Effector memory CD8-positive, alpha-beta T cell (primary cell): ENCODE results near the gene EIF2S2.
"Not testable (repeated sequence)": the region's sequence is repeated elsewhere in the genome, so short reads cannot be mapped to it uniquely, and the experiment has no call there.

ENCODE experiments used
- ATAC-seq: fragments of 150-1000 bp; cut with Tn5 transposase; replicated peaks from 2 replicates; pipeline ENCODE4 v1.10.0; 2021; ENCODE audit warnings: mild to moderate bottlenecking, moderate library complexity
- DNase-seq, 3 experiments: peaks; one replicate each; pipeline ENCODE4 v3.0.0; 2021
- H3K27ac Mint-ChIP-seq, 2 donors: one replicate each; pipeline ENCODE4 v1.8.0; 2022; ENCODE audit warnings: mild to moderate bottlenecking in 2 of 2, mixed read lengths in 2 of 2, moderate library complexity in 2 of 2
- H3K27me3 Mint-ChIP-seq, 2 donors: one replicate each; pipeline ENCODE4 v1.8.0; 2022; ENCODE audit warnings: mixed read lengths in 2 of 2
- H3K36me3 Mint-ChIP-seq: one replicate; pipeline ENCODE4 v1.8.0; 2022; ENCODE audit warnings: mild to moderate bottlenecking, moderate library complexity, mixed read lengths; ENCODE audit not compliant: insufficient read depth
- H3K4me1 Mint-ChIP-seq, 2 donors: one replicate each; pipeline ENCODE4 v1.8.0; 2022; ENCODE audit warnings: low read depth in 2 of 2, mixed read lengths in 2 of 2
- H3K4me3 Mint-ChIP-seq, 2 donors: one replicate each; pipeline ENCODE4 v1.8.0; 2022; ENCODE audit warnings: mild to moderate bottlenecking in 2 of 2, mixed read lengths in 2 of 2, moderate library complexity in 2 of 2
- H3K9me3 Mint-ChIP-seq, 2 donors: one replicate each; pipeline ENCODE4 v1.8.0; 2022; ENCODE audit warnings: mixed read lengths in 2 of 2
- total RNA-seq, 9 experiments: gene quantifications; one replicate each; lab custom pipeline; 2026; lab: John Stamatoyannopoulos, UW

EIF2S2 gene
- 53.1 to 427 (median 207) reads per million in 9 experiments for total RNA-seq

- H3K9me3 Mint-ChIP-seq, result no peaks in the 10 kb centered on the region
- peaks cover 40% of the 10 kb centered on the region for H3K36me3 Mint-ChIP-seq
- H3K4me3 Mint-ChIP-seq, result peak within 1 kb of the TSS; percentile 96 to 98
- peak; percentile 90 to 95 (median 93) for DNase-seq
- ATAC-seq, result peak; percentile 87
- peak within 1 kb of the TSS; percentile 98 to 99 for H3K27ac Mint-ChIP-seq
- H3K27me3 Mint-ChIP-seq, result no peaks in the 10 kb centered on the region
- peaks cover 36 to 42% of the 10 kb centered on the region in 2 donors for H3K4me1 Mint-ChIP-seq
Measured at GRCh38 chr20:34111702-34112599, at the start of gene EIF2S2. TSS of gene EIF2S2 (minus strand) at chr20:34112243. CDS start at chr20:34112110, 133 bp downstream.

DNA sequence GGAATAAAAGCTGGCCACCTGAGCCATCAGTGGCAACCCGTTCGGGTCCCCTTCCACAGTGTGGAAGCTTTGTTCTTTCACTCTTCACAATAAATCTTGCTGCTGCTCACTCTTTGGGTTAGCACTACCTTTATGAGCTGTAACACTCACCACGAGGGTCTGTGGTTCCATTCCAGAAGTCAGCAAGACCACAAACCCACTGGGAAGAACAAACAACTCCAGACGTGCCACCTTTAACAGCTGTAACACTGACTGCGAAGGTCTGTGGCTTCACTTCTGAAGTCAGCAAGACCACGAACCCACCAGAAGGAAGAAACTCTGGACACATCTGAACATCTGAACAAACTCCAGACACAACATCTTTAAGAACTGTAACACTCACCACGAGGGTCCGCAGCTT is 45.7 kb upstream of the EIF2S2 start:
- H3K4me3 Mint-ChIP-seq, H3K4me1 Mint-ChIP-seq, H3K27ac Mint-ChIP-seq, H3K9me3 Mint-ChIP-seq, H3K36me3 Mint-ChIP-seq, ATAC-seq, DNase-seq: not testable (repeated sequence)
- H3K27me3 Mint-ChIP-seq, result peaks cover 19 to 31% of the 10 kb centered on the region in 2 donors

DNA sequence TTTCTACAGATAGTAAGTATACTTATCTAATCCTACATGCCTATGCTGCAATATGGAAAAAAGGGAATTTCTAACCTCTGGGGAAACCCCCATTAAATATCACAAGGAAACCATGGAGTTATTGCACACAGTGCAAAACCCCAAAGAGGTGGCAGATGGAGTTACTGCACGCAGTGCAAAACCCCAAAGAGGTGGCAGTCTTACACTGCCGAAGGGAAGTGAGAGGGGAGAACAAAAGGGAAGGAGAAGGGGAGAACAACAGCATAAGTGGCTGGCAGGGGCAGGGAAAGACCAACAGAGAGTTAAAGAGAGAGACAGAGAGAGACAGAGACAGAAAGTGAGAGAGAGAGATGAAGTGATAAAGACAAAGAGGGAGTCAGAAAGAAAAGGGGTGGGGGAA is 43.8 kb upstream of the EIF2S2 start:
- no peak overlapping the region for H3K27ac Mint-ChIP-seq
- no peak overlapping the region for H3K4me3 Mint-ChIP-seq
- H3K4me1 Mint-ChIP-seq, result no peaks in the 10 kb centered on the region
- H3K27me3 Mint-ChIP-seq, result peaks cover 29 to 38% of the 10 kb centered on the region in 2 donors
- ATAC-seq (no peak), DNase-seq (no peak)
- H3K36me3 Mint-ChIP-seq, result no peaks in the 10 kb centered on the region
- no peaks in the 10 kb centered on the region for H3K9me3 Mint-ChIP-seq

GRCh38 chr20:34153169-34153568 is 41.1 kb upstream of the EIF2S2 start:
- H3K4me3 Mint-ChIP-seq, DNase-seq, H3K36me3 Mint-ChIP-seq, H3K4me1 Mint-ChIP-seq, ATAC-seq, H3K9me3 Mint-ChIP-seq, H3K27ac Mint-ChIP-seq: not testable (repeated sequence)
- H3K27me3 Mint-ChIP-seq, result peaks cover 29 to 42% of the 10 kb centered on the region in 2 donors

- not testable (repeated sequence) for H3K9me3 Mint-ChIP-seq, ATAC-seq, H3K4me1 Mint-ChIP-seq, H3K27ac Mint-ChIP-seq, H3K36me3 Mint-ChIP-seq, H3K4me3 Mint-ChIP-seq, DNase-seq
- peaks cover 29 to 35% of the 10 kb centered on the region in 2 donors for H3K27me3 Mint-ChIP-seq
Measured at GRCh38 chr20:34152073-34152472, 40.0 kb upstream of the EIF2S2 start.

DNA sequence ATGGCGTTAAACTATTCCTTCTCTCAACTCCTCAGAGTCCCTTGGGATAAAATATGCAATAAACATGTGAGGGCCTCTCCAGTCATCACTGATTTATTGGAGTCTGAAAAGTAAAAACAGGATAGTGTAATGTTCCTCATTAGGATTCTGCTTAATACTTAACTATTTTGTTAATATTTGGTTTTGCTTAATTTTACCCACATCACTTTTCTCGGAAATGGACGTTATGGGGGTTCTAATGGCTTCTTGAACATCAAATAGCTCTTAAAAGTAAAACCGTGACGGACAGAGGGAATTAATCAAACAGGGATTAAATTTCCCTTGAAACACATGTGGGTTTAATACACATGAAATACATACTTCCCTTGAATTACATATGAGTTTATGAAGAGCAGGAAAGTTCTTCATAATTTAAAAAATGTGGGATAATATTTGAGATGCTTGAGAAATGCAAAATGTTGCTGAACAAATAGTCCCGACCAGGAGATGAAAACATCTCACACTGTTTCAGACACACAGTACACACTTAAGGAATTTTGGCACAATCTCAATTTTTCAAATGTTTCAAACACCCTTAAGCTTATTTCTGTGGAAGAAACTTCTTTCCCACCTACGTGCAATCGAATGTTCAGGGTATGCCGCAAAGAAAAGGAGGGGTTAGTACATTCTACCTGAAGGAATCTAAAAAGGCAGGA is 38.4 kb upstream of the EIF2S2 start:
- H3K36me3 Mint-ChIP-seq, result peaks cover 2% of the 10 kb centered on the region

GRCh38 chr20:34145280-34145819 is 33.3 kb upstream of the EIF2S2 start:
- H3K4me3 Mint-ChIP-seq, result no peak overlapping the region
- ATAC-seq, result no peak
- H3K4me1 Mint-ChIP-seq, result no peaks in the 10 kb centered on the region
- H3K27ac Mint-ChIP-seq, result no peak overlapping the region
- peaks cover 2% of the 10 kb centered on the region for H3K36me3 Mint-ChIP-seq
- peaks cover 1 to 38% of the 10 kb centered on the region in 2 donors for H3K27me3 Mint-ChIP-seq
- DNase-seq, result no peak
- no peaks in the 10 kb centered on the region for H3K9me3 Mint-ChIP-seq

More for the DNA sequence above, 38.4 kb upstream of the EIF2S2 start:
- Mint-ChIP-seq H3K9me3 (no peaks in the 10 kb centered on the region), H3K4me3 (no peak overlapping the region), H3K27ac (no peak overlapping the region), H3K27me3 (peaks cover 29 to 38% of the 10 kb centered on the region in 2 donors), H3K4me1 (no peaks in the 10 kb centered on the region)
- no peak for DNase-seq
- ATAC-seq, result no peak

- Mint-ChIP-seq H3K36me3 (no peaks in the 10 kb centered on the region), H3K4me1 (no peaks in the 10 kb centered on the region), H3K4me3 (no peak overlapping the region), H3K27me3 (peaks cover 15 to 32% of the 10 kb centered on the region in 2 donors), H3K27ac (no peak overlapping the region), H3K9me3 (no peaks in the 10 kb centered on the region)
- ATAC-seq, result no peak
- DNase-seq, result no peak
Measured at GRCh38 chr20:34143951-34144350, 31.9 kb upstream of the EIF2S2 start.

DNA sequence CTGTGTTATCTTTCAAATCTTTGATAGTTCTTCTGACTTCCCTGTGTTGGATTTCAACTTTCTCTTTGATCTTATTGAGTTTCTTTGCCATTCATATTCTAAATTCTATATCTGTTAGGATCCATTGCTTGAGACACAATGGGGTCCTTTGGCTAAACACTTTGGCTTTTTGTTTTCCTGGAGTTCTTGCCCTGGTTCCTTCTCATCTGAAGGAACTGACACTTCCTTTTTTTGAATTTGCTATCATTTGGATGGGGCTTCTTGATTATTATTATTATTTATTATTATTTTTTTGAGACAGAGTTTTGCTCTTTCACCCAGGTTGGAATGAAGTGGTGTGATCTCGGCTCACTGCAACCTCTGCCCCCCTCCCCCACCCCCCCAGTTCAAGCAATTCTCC is 30.1 kb upstream of the EIF2S2 start:
- Mint-ChIP-seq H3K27me3 (peaks cover 18 to 32% of the 10 kb centered on the region in 2 donors), H3K9me3 (no peaks in the 10 kb centered on the region), H3K4me1 (no peaks in the 10 kb centered on the region), H3K36me3 (peaks cover under 1% of the 10 kb centered on the region), H3K27ac (no peak overlapping the region), H3K4me3 (no peak overlapping the region)
- DNase-seq (no peak), ATAC-seq (no peak)

DNA sequence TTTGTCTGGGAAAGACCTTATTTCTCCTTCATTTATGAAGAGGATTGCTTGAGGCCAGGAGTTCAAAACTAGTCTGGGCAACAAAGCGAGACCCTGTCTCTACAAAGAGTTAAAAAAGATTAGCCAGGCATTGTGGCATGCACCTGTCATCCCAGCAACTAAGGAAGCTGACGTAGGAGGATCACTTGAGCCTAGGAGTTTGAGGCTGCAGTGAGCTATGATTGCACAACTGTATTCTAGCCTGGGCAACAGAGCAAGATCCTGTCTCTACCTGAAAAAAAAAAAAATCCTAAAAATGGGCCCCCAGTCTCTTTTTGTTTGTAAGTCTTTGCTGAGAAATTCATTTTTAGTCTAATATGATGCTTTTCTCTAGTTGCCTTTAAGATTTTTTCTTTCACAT is 29.2 kb upstream of the EIF2S2 start:
- Mint-ChIP-seq H3K9me3 (no peaks in the 10 kb centered on the region), H3K4me3 (no peak overlapping the region), H3K4me1 (no peaks in the 10 kb centered on the region), H3K27ac (no peak overlapping the region), H3K36me3 (peaks cover 2% of the 10 kb centered on the region), H3K27me3 (peaks cover 26 to 32% of the 10 kb centered on the region in 2 donors)
- DNase-seq, result no peak
- no peak for ATAC-seq

- peaks cover 0 to 28% of the 10 kb centered on the region in 2 donors for H3K27me3 Mint-ChIP-seq
- ATAC-seq, H3K27ac Mint-ChIP-seq, H3K36me3 Mint-ChIP-seq, H3K4me3 Mint-ChIP-seq, H3K9me3 Mint-ChIP-seq, H3K4me1 Mint-ChIP-seq, DNase-seq: not testable (repeated sequence)
Measured at GRCh38 chr20:34135525-34136275, 23.7 kb upstream of the EIF2S2 start.

GRCh38 chr20:34133365-34133860 is 21.4 kb upstream of the EIF2S2 start:
- not testable (repeated sequence) for ATAC-seq, H3K4me3 Mint-ChIP-seq, DNase-seq, H3K36me3 Mint-ChIP-seq, H3K4me1 Mint-ChIP-seq, H3K9me3 Mint-ChIP-seq, H3K27ac Mint-ChIP-seq
- peaks cover 0 to 10% of the 10 kb centered on the region in 2 donors for H3K27me3 Mint-ChIP-seq

- peaks cover 0 to 10% of the 10 kb centered on the region in 2 donors for H3K27me3 Mint-ChIP-seq
- not testable (repeated sequence) for H3K4me3 Mint-ChIP-seq, H3K36me3 Mint-ChIP-seq, H3K9me3 Mint-ChIP-seq, H3K27ac Mint-ChIP-seq, DNase-seq, ATAC-seq, H3K4me1 Mint-ChIP-seq
Measured at GRCh38 chr20:34132943-34133342, 20.9 kb upstream of the EIF2S2 start.
